HepG2 (cell line): ENCODE results near the gene PSMB2. TPM values are rescaled to one million over a fixed set of nuclear protein-coding genes. Genes with fewer than 3 reads are reported as not detected.
A peak's percentile ranks its signal among the peaks of the same experiment; 100 is the strongest.

ENCODE experiments used
- ATF7 ChIP-seq, 2 experiments: fragments of 450-650 bp in 1 of 2; sonication (generic) in 1 of 2; formaldehyde crosslinking in 1 of 2; IDR thresholded peaks; 2 replicates each; pipeline versions ENCODE4 v1.4.0 to v1.6.1; 2016 to 2020; ENCODE audit warnings: antibody characterized with exemption in 1 of 2, mild to moderate bottlenecking in 1 of 2, missing genetic modification reagents in 1 of 2
- BCL3 ChIP-seq: sonication (generic); formaldehyde crosslinking; IDR thresholded peaks from 2 replicates; pipeline ENCODE4 v1.5.1; 2020; ENCODE audit warnings: mild to moderate bottlenecking, missing genetic modification reagents, moderate library complexity
- FOXM1 ChIP-seq: sonication (generic); formaldehyde crosslinking; IDR thresholded peaks from 2 replicates; pipeline ENCODE4 v1.5.0; 2020; ENCODE audit warnings: missing genetic modification reagents
- GATAD2A ChIP-seq: IDR thresholded peaks from 2 replicates; pipeline ENCODE4 v1.6.1; 2016
- IRF9 ChIP-seq: sonication (generic); formaldehyde crosslinking; IDR thresholded peaks from 2 replicates; pipeline ENCODE4 v1.8.0; 2022; ENCODE audit warnings: missing genetic modification reagents, mild to moderate bottlenecking, borderline replicate concordance
- KDM2A ChIP-seq: sonication (generic); formaldehyde crosslinking; IDR thresholded peaks from 2 replicates; pipeline ENCODE4 v1.4.0; 2020; ENCODE audit warnings: low read depth, missing genetic modification reagents, borderline replicate concordance
- MEIS1 ChIP-seq: sonication (generic); formaldehyde crosslinking; IDR thresholded peaks from 2 replicates; pipeline ENCODE4 v1.9.0; 2021; ENCODE audit warnings: mild to moderate bottlenecking, missing genetic modification reagents, moderate library complexity, borderline replicate concordance
- NR1H2 ChIP-seq: sonication (generic); formaldehyde crosslinking; IDR thresholded peaks from 2 replicates; pipeline ENCODE4 v1.8.1; 2022; ENCODE audit warnings: low read depth, missing genetic modification reagents, borderline replicate concordance
- PITX1 ChIP-seq: sonication (generic); formaldehyde crosslinking; IDR thresholded peaks from 2 replicates; pipeline ENCODE4 v1.5.1; 2020; ENCODE audit warnings: mild to moderate bottlenecking, missing genetic modification reagents
- SP1 ChIP-seq, 2 experiments: fragments of 450-650 bp in 1 of 2; sonication (generic) in 1 of 2; formaldehyde crosslinking in 1 of 2; IDR thresholded peaks; 2 replicates each; pipeline versions ENCODE4 v1.4.0 to v1.6.1; 2016 to 2020; ENCODE audit warnings: missing genetic modification reagents in 1 of 2
- SUZ12 ChIP-seq: fragments of 150-350 bp; IDR thresholded peaks from 2 replicates; pipeline ENCODE4 v1.6.1; 2014; ENCODE audit warnings: low read depth, low read length
- TFDP1 ChIP-seq: IDR thresholded peaks from 2 replicates; pipeline ENCODE4 v1.6.1; 2016; ENCODE audit warnings: missing compliant biosample characterization, missing genetic modification reagents, borderline replicate concordance
- USF2 ChIP-seq, 2 experiments: sonication (generic) in 1 of 2; formaldehyde crosslinking in 1 of 2; IDR thresholded peaks; 2 replicates each; pipeline versions ENCODE4 v1.5.1 to v1.6.1; 2011 to 2020; ENCODE audit warnings: borderline replicate concordance in 1 of 2, low read depth in 1 of 2, low read length in 1 of 2, mild to moderate bottlenecking in 1 of 2, missing genetic modification reagents in 1 of 2, moderate library complexity in 1 of 2
- ZBTB33 ChIP-seq: sonication (generic); formaldehyde crosslinking; IDR thresholded peaks from 2 replicates; pipeline ENCODE4 v1.4.0; 2020; ENCODE audit warnings: missing genetic modification reagents
- ZNF382 ChIP-seq: sonication (generic); formaldehyde crosslinking; IDR thresholded peaks from 2 replicates; pipeline ENCODE4 v1.5.0; 2020; ENCODE audit warnings: missing genetic modification reagents, mild to moderate bottlenecking, borderline replicate concordance
- ZNF547 ChIP-seq: sonication (generic); formaldehyde crosslinking; IDR thresholded peaks from 2 replicates; pipeline ENCODE4 v1.5.1; 2020; ENCODE audit warnings: mild to moderate bottlenecking, missing genetic modification reagents
- ZNF562 ChIP-seq: sonication (generic); formaldehyde crosslinking; IDR thresholded peaks from 2 replicates; pipeline ENCODE4 v1.8.0; 2022; ENCODE audit warnings: missing genetic modification reagents, borderline replicate concordance
- ZNF563 ChIP-seq: sonication (generic); formaldehyde crosslinking; IDR thresholded peaks from 2 replicates; pipeline ENCODE4 v1.8.0; 2022; ENCODE audit warnings: mild to moderate bottlenecking, moderate library complexity, missing genetic modification reagents
- ZNF576 ChIP-seq: sonication (generic); formaldehyde crosslinking; IDR thresholded peaks from 2 replicates; pipeline ENCODE4 v1.4.0; 2020; ENCODE audit warnings: mild to moderate bottlenecking, missing genetic modification reagents
- polyA plus RNA-seq, 8 experiments: library from polyadenylated mRNA; depleted of rRNA in 3 of 8; stranded (reverse) in 7 of 8; unstranded in 1 of 8; fragments of >200 nt; fragmentation: Illumina TruSeq in 4 of 8; extraction: Trizol in 4 of 8; gene quantifications; 2 replicates each; pipeline versions ENCODE4 v1.2.1 to v1.2.3, GENCODE V29; 2011 to 2016; ENCODE audit warnings: low read depth in 4 of 8, missing spikeins in 1 of 8, mixed read lengths in 1 of 8; ENCODE audit not compliant: insufficient read depth in 1 of 8
- total RNA-seq, 5 experiments: library from RNA; depleted of rRNA; stranded (reverse); fragments of >200 nt; fragmentation: Illumina TruSeq; extraction: Trizol; gene quantifications; 2 replicates each; pipeline ENCODE4 v1.2.3, GENCODE V29; 2016; ENCODE audit warnings: low read depth in 1 of 5

Gene PSMB2
- total and polyA plus RNA-seq, 2 of the 13 experiments (the other 11 are each of a cell fraction or from before 2014, with no cell fraction given): 60.6 to 62.2 TPM

GRCh38 chr1:35557611-35558373 lies 83.5 kb downstream of the PSMB2 start, which contains the start of gene NCDN (continued):
- no peak for TF ChIP-seq ZNF576 (CRISPR knock-in tag)
- TF ChIP-seq ZBTB33 (CRISPR knock-in tag): no peak
- no peak; the same call in 1 of the 2 replicates for TF ChIP-seq ZNF547 (CRISPR knock-in tag)
- peak; percentile 51; the same call in 1 of the 2 replicates for TF ChIP-seq IRF9 (CRISPR knock-in tag)
- no peak for TF ChIP-seq USF2 (IDR thresholded peaks at IDR 0.05; ENCODE audit: low read depth, low read length)
- no peak for TF ChIP-seq USF2 (CRISPR knock-in tag; IDR thresholded peaks at IDR 0.05; ENCODE audit: borderline replicate concordance)
- no peak for TF ChIP-seq TFDP1 (CRISPR knock-in tag)
- TF ChIP-seq ZNF382 (CRISPR knock-in tag): no peak
- TF ChIP-seq GATAD2A (CRISPR knock-in tag): no peak; the same call in 1 of the 2 replicates
- TF ChIP-seq ZNF563: no peak
- TF ChIP-seq ATF7 (IDR thresholded peaks at IDR 0.05): peak; percentile 56
- TF ChIP-seq ATF7 (CRISPR knock-in tag; IDR thresholded peaks at IDR 0.05): 0 out of 2 replicates have a peak, but pooled peaks have one; percentile 55
- TF ChIP-seq BCL3: no peak
- TF ChIP-seq ZNF562: no peak
- no peak for TF ChIP-seq NR1H2 (CRISPR knock-in tag)
- peak; percentile 62; the same call in 1 of the 2 replicates for TF ChIP-seq KDM2A
- TF ChIP-seq SP1 (IDR thresholded peaks at IDR 0.05): no peak
- peak; percentile 85 for TF ChIP-seq SP1 (CRISPR knock-in tag; IDR thresholded peaks at IDR 0.05)
- TF ChIP-seq FOXM1 (CRISPR knock-in tag): no peak
- no peak for TF ChIP-seq SUZ12
- peak; percentile 35; the same call in 1 of the 2 replicates for TF ChIP-seq PITX1 (CRISPR knock-in tag)
- 0 out of 2 replicates have a peak, but pooled peaks have one; percentile 84 for TF ChIP-seq MEIS1 (CRISPR knock-in tag)
